ENCODE measurements around the gene ACO2. TPM values are rescaled to one million over a fixed set of nuclear protein-coding genes. Genes with fewer than 3 reads are reported as not detected.
A peak's percentile ranks its signal among the peaks of the same experiment; 100 is the strongest.

Gene ACO2
- total and polyA plus RNA-seq, 2 of the 13 experiments (the other 11 are each of a cell fraction or from before 2014, with no cell fraction given): 19.2 to 45.6 TPM

DNA sequence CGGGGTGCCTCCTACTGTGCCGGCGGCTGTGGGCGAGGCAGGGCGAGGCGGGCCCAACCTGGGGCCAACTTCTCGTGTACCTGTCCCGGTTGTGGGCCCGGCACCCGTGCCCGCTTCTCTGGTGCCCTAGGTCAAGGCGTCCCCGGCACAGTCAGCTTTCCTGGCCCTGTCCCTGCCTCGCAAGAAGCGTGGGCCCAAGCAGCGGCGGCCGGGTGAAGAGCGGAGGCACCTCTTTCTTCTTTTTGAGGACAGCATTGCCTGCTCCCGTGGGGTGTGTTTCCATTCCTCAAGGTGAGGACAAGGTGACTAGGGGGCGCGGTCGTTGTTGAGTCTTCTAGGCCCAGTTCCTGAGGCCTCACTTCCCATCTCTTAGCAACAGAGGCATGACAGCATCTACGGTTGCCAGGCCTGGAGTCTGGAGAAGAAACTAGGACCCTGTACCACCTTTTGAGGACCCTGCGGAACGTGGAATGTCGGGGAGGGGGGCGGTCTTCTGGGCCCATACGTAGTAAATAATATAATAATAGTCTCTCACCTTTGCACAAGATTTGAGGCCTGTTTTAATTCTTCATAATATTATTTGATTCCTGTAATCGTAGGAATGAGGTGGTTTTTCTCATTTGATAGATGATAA is 418 bp downstream of the ACO2 start (continued):
- TF ChIP-seq, protein P1, sequence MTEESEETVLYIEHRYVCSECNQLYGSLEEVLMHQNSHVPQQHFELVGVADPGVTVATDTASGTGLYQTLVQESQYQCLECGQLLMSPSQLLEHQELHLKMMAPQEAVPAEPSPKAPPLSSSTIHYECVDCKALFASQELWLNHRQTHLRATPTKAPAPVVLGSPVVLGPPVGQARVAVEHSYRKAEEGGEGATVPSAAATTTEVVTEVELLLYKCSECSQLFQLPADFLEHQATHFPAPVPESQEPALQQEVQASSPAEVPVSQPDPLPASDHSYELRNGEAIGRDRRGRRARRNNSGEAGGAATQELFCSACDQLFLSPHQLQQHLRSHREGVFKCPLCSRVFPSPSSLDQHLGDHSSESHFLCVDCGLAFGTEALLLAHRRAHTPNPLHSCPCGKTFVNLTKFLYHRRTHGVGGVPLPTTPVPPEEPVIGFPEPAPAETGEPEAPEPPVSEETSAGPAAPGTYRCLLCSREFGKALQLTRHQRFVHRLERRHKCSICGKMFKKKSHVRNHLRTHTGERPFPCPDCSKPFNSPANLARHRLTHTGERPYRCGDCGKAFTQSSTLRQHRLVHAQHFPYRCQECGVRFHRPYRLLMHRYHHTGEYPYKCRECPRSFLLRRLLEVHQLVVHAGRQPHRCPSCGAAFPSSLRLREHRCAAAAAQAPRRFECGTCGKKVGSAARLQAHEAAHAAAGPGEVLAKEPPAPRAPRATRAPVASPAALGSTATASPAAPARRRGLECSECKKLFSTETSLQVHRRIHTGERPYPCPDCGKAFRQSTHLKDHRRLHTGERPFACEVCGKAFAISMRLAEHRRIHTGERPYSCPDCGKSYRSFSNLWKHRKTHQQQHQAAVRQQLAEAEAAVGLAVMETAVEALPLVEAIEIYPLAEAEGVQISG (CRISPR knock-in tag; IDR thresholded peaks at IDR 0.05): no peak
- TF ChIP-seq KAT7 (CRISPR knock-in tag; IDR thresholded peaks at IDR 0.05; ENCODE audit: borderline replicate concordance) (no peak), TEAD3 (CRISPR knock-in tag; optimal IDR thresholded peaks at IDR 0.05; ENCODE audit: borderline replicate concordance) (no peak), HOXD1 (CRISPR knock-in tag; IDR thresholded peaks at IDR 0.05) (no peak), ZNF350 (CRISPR knock-in tag; IDR thresholded peaks at IDR 0.05; ENCODE audit: borderline replicate concordance, low read depth) (no peak; the same call in 1 of the 2 replicates), RARA (CRISPR knock-in tag; IDR thresholded peaks at IDR 0.05) (no peak), CCAR2 (optimal IDR thresholded peaks at IDR 0.05; ENCODE audit: low read depth, low read length) (no peak), PLRG1 (conservative IDR thresholded peaks at IDR 0.05) (no peak), KDM6A (CRISPR knock-in tag; IDR thresholded peaks at IDR 0.05; ENCODE audit: low read depth) (no peak), ZBTB1 (CRISPR knock-in tag; IDR thresholded peaks at IDR 0.05; ENCODE audit: borderline replicate concordance) (no peak), EED (CRISPR knock-in tag; IDR thresholded peaks at IDR 0.05) (no peak), IKZF4 (CRISPR knock-in tag; IDR thresholded peaks at IDR 0.05; ENCODE audit: borderline replicate concordance, low read depth, not compliant biosample characterization) (no peak), ZNF296 (CRISPR knock-in tag; conservative IDR thresholded peaks at IDR 0.05) (no peak), SRSF1 (optimal IDR thresholded peaks at IDR 0.05; ENCODE audit: low read depth, low read length) (no peak)
- TF ChIP-seq, protein P2, sequence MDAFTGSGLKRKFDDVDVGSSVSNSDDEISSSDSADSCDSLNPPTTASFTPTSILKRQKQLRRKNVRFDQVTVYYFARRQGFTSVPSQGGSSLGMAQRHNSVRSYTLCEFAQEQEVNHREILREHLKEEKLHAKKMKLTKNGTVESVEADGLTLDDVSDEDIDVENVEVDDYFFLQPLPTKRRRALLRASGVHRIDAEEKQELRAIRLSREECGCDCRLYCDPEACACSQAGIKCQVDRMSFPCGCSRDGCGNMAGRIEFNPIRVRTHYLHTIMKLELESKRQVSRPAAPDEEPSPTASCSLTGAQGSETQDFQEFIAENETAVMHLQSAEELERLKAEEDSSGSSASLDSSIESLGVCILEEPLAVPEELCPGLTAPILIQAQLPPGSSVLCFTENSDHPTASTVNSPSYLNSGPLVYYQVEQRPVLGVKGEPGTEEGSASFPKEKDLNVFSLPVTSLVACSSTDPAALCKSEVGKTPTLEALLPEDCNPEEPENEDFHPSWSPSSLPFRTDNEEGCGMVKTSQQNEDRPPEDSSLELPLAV (CRISPR knock-in tag; conservative IDR thresholded peaks at IDR 0.05; ENCODE audit: low read depth): no peak
- TF ChIP-seq, protein P3, sequence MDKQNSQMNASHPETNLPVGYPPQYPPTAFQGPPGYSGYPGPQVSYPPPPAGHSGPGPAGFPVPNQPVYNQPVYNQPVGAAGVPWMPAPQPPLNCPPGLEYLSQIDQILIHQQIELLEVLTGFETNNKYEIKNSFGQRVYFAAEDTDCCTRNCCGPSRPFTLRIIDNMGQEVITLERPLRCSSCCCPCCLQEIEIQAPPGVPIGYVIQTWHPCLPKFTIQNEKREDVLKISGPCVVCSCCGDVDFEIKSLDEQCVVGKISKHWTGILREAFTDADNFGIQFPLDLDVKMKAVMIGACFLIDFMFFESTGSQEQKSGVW (CRISPR knock-in tag; IDR thresholded peaks at IDR 0.05; ENCODE audit: borderline replicate concordance): no peak; the same call in 1 of the 2 replicates
- TF ChIP-seq, protein P4, sequence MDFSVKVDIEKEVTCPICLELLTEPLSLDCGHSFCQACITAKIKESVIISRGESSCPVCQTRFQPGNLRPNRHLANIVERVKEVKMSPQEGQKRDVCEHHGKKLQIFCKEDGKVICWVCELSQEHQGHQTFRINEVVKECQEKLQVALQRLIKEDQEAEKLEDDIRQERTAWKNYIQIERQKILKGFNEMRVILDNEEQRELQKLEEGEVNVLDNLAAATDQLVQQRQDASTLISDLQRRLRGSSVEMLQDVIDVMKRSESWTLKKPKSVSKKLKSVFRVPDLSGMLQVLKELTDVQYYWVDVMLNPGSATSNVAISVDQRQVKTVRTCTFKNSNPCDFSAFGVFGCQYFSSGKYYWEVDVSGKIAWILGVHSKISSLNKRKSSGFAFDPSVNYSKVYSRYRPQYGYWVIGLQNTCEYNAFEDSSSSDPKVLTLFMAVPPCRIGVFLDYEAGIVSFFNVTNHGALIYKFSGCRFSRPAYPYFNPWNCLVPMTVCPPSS (IDR thresholded peaks at IDR 0.05): no peak
- TF ChIP-seq, protein P5, sequence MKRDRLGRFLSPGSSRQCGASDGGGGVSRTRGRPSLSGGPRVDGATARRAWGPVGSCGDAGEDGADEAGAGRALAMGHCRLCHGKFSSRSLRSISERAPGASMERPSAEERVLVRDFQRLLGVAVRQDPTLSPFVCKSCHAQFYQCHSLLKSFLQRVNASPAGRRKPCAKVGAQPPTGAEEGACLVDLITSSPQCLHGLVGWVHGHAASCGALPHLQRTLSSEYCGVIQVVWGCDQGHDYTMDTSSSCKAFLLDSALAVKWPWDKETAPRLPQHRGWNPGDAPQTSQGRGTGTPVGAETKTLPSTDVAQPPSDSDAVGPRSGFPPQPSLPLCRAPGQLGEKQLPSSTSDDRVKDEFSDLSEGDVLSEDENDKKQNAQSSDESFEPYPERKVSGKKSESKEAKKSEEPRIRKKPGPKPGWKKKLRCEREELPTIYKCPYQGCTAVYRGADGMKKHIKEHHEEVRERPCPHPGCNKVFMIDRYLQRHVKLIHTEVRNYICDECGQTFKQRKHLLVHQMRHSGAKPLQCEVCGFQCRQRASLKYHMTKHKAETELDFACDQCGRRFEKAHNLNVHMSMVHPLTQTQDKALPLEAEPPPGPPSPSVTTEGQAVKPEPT (CRISPR knock-in tag; IDR thresholded peaks at IDR 0.05; ENCODE audit: low read depth): no peak
- TF ChIP-seq, protein P6, sequence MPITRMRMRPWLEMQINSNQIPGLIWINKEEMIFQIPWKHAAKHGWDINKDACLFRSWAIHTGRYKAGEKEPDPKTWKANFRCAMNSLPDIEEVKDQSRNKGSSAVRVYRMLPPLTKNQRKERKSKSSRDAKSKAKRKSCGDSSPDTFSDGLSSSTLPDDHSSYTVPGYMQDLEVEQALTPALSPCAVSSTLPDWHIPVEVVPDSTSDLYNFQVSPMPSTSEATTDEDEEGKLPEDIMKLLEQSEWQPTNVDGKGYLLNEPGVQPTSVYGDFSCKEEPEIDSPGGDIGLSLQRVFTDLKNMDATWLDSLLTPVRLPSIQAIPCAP (CRISPR knock-in tag; IDR thresholded peaks at IDR 0.05; ENCODE audit: low read depth): 0 out of 2 replicates have a peak, but pooled peaks have one; percentile 35

Measured in HepG2 (cell line).